GM10266 (cell line): Measurements from ENCODE around the gene SOX6.

Experiments
- DNase-seq: peaks from one replicate; pipeline ENCODE4 v3.0.0; 2012; ENCODE audit errors: extremely low spot score
- TF ChIP-seq, protein P1 (sequence below): IDR thresholded peaks from 2 replicates; pipeline ENCODE4 v1.5.1; 2012; ENCODE audit warnings: mild to moderate bottlenecking, low read depth; ENCODE audit not compliant: control insufficient read depth, insufficient read depth; ENCODE audit errors: missing control alignments

SOX6 gene

DNA sequence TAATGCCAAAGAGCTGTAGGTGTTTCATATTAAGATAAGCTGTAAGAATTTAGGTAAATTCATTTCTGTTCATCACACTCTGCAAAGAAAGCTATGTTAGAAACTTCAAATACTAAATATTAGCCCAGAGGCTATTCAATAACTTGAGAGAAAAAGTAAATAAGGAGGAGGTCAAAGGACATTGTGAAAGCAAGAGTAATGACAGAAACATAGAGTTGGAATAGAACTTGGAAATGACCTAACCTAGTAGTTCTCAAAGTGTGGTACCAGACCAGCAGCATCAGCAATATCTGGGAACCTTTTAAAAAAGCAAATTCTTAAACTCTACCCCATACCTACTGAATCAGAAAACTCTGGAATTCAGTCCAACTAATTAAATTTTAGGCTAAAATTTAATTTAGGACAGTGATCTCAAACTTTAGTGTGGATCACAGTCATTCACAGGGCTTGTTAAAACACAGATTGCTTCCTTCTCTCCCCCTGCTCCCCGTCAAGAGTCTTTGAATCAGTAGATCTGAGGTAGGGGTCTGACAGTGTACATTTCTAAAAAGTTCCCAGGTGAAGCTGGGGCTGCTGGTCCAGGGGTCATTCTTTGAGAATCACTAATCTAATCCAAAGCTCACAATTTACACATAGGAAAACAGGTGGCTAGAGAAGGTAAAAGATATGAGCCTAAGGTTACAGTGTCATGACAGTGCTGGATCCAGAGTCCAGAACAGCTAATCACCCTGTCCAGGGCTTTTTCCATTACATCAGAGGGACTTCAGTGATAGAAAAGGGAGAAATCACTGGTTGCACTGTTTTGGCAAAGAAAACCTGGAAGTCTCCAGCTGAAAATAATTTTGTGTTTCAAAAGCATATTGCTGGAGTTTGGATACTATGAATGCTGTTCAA, 241.1 kb downstream of the SOX6 start:
- TF ChIP-seq, protein P1, sequence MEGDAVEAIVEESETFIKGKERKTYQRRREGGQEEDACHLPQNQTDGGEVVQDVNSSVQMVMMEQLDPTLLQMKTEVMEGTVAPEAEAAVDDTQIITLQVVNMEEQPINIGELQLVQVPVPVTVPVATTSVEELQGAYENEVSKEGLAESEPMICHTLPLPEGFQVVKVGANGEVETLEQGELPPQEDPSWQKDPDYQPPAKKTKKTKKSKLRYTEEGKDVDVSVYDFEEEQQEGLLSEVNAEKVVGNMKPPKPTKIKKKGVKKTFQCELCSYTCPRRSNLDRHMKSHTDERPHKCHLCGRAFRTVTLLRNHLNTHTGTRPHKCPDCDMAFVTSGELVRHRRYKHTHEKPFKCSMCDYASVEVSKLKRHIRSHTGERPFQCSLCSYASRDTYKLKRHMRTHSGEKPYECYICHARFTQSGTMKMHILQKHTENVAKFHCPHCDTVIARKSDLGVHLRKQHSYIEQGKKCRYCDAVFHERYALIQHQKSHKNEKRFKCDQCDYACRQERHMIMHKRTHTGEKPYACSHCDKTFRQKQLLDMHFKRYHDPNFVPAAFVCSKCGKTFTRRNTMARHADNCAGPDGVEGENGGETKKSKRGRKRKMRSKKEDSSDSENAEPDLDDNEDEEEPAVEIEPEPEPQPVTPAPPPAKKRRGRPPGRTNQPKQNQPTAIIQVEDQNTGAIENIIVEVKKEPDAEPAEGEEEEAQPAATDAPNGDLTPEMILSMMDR, result no peak
- DNase-seq, result no peak

DNA sequence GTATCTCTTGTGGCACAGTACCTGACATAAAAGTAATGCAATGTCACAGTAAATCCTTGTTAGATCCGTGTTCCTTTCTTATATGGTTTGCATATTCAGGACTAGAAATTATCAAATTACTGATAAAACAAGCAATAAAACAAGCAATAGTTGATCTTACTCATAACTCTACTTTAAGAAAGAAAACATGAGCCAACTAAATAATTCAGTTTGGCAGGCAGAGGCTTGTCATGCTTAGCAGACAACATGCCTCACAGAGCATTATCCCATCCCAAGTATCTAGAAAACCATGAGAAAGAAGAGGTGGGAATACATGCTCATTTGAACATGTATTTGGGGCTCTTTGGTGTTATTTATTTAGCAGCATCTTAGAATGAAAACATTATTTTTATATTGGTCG, 241.9 kb downstream of the SOX6 start:
- TF ChIP-seq, protein P1, result no peak

DNA sequence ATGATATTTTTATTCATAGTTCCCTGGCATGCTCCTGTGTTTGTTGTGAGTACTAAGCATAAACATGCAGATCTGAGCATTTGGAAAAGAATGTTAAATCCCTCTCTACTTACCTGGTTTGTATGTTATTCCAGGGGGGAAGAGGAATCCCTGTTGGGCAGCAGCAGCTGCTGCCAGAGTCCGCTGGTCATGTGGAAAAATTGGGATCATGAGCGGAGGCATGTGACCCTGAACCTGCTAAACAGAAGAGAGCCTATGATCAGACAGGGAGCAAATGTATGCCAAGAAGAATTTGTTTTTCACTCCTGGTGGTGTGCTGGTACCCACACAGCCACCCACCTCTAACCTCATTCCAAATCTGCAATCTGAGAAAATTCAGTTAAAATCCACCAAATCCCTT, 244.7 kb downstream of the SOX6 start:
- no peak for DNase-seq
- TF ChIP-seq, protein P1, result no peak

More for the DNA sequence above, 241.9 kb downstream of the SOX6 start:
- DNase-seq, result no peak

DNA sequence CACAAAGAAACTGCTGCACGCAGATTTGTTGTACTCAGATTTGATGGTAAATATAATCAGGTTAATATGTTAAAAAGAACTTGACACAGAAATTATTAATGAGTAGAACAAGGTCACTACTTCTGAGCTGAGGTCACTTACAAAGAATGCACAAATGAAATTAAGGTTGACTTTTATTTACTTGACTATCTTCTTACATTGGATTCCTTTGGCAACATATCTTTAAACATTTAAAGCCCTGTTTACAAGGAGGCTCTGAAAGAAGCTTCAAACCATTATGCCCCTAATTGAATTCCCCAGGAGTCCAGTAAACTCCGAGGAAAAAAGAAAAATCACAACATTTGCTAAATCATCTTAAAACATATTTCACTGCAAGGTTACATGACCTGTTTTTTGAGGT, 245.5 kb downstream of the SOX6 start:
- TF ChIP-seq, protein P1, result no peak
- no peak for DNase-seq

DNA sequence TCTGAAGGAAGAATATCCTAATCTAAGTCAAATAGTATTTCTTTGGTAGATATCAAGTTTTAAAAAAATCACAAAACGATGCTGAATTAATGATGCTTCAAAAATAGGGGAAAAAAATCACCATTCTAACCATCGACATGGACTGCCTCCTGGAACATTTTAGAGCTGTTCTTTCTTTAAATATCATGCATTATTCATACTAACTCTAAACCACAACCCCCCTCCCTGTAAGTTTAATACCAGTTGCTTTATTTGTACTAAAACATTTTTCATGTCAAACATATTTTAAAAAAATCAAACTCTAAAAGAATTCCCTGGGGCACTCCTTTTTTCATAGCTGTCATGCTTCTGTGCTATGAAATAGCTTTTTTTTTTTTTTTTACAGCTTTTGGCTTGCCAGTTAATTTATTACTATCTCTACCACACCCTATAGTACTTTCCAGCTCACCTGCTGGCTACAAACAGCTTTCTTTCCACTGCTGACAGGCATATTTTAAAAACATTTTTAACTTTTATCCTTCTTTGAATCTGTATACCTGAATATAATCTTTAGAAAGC, 256.9 kb downstream of the SOX6 start:
- TF ChIP-seq, protein P1, result no peak
- no peak for DNase-seq

DNA sequence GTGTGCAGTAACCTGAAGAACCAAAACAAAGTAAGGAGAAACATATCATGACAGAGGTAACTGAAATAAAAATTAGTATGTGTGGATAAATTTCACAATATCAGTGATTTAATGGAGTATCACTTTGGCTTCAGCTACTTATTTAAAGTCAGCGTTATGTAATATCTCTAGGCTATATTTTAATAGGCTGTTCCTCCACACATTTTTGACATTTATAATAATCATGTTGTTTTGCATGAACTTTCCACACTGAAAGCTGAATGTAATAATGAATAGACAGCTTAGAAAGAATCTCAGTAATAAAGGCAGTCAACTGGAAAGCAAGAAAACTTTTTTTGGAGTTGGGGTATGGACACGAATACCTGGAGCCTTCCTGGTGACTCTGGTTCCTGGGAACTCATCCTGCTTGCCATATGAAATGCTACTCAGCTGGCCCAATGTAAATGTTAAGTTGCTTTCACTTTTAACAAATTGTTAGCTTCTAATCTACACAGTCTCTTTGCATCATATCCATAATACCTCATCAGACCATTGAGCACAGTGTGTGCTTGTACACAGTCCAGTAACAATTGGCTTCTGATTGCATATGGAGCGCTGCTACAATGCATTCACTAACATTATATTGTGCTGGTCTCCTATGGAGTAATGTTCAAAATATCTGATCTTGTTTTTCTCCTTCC, 257.7 kb downstream of the SOX6 start:
- TF ChIP-seq, protein P1, result no peak
- no peak for DNase-seq
